Measurements from ENCODE around the gene ZNF302.
"Not testable (repeated sequence)": the region's sequence is repeated elsewhere in the genome, so short reads cannot be mapped to it uniquely, and the experiment has no call there.

ZNF302 gene

DNA sequence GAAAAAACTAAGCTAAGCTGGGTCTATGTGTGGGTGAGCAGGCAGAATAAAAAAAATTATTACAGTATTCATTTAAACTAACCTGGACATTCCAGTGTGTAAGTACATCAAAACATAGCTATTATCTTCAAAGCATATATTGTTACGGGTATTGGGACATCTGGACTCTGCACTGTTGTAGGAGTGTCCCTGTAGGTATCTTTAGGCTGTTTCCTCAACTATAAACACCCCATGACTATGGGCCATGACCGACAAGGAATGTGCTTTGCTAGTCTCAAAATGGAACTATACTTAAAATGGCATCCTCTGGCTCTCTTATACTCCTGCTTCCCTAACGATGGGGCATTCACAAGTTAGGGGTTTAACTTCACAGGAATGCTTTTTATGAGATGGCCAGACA lies 3.9 kb upstream of the ZNF302 start:
- H3K4me3 ChIP-seq (ENCODE audit: insufficient read length, low read depth) = no peak overlapping the region
- DNase-seq (ENCODE audit: low read depth, low spot score) = no peak
- no peaks in the 10 kb centered on the region for H3K27me3 ChIP-seq (ENCODE audit: insufficient read depth, insufficient read length)
- no peak overlapping the region for H3K9ac ChIP-seq (ENCODE audit: insufficient read length, low read depth)
- TF ChIP-seq YY1 (IDR thresholded peaks at IDR 0.05; ENCODE audit: insufficient read depth, insufficient read length) = no peak
- no peak for TF ChIP-seq SUZ12 (IDR thresholded peaks at IDR 0.05; ENCODE audit: extremely low read depth, insufficient read depth, insufficient read length)
- no peak for TF ChIP-seq ZNF274 (IDR thresholded peaks at IDR 0.05; ENCODE audit: low read depth, low read length)
- peaks cover under 1% of the 10 kb centered on the region for H3K36me3 ChIP-seq (ENCODE audit: insufficient read depth, insufficient read length, low read length)
- H3K4me1 ChIP-seq (ENCODE audit: insufficient read depth, insufficient read length) = no peaks in the 10 kb centered on the region
- H3K9me3 ChIP-seq (ENCODE audit: insufficient read depth, low read length) = no peaks in the 10 kb centered on the region

DNA sequence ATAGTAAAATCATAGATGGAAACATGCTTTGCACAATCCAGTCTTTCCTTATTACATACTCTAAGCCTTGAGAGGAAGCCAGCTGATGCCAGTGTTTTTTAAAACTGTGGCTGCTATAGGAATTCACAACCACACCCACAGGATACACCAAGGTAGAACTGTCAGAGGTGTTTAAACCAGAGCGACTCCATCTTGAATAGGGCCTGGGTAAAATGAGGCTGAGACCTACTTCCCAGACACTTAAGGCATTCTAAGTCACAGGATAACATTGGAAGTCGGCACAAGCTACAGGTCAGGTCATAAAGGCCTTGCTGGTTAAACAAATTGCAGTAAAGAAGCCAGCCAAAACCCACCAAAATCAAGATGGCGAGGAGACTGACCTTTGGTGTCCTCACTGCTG lies 2.2 kb upstream of the ZNF302 start:
- Histone ChIP-seq H3K36me3 (ENCODE audit: insufficient read depth, insufficient read length, low read length) (peaks cover 14% of the 10 kb centered on the region), H3K27me3 (ENCODE audit: insufficient read depth, insufficient read length) (no peaks in the 10 kb centered on the region), H3K9ac (ENCODE audit: insufficient read length, low read depth) (no peak overlapping the region), H3K4me1 (ENCODE audit: insufficient read depth, insufficient read length) (no peaks in the 10 kb centered on the region), H3K9me3 (ENCODE audit: insufficient read depth, low read length) (no peaks in the 10 kb centered on the region), H3K4me3 (ENCODE audit: insufficient read length, low read depth) (no peak overlapping the region)
- TF ChIP-seq SUZ12 (IDR thresholded peaks at IDR 0.05; ENCODE audit: extremely low read depth, insufficient read depth, insufficient read length) (no peak), ZNF274 (IDR thresholded peaks at IDR 0.05; ENCODE audit: low read depth, low read length) (no peak), YY1 (IDR thresholded peaks at IDR 0.05; ENCODE audit: insufficient read depth, insufficient read length) (no peak)
- DNase-seq (ENCODE audit: low read depth, low spot score) = no peak

DNA sequence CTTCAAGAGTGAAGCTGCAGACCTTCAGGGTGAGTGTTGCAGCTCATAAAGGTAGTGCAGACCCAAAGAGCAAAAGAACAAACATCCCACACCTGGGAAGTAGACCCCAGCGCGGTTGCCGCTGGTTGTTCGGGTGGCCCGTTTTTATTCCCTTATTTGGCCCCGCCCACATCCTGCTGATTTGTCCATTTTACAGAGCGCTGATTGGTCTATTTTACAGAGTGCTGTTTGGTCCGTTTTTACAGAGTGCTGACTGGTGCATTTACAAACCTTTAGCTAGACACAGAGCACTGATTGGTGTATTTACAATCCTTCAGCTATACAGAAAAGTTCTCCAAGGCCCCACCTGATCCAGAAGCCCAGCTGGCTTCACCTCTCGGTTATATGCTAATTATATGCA lies 1.6 kb upstream of the ZNF302 start:
- DNase-seq (ENCODE audit: low read depth, low spot score) = no peak
- TF ChIP-seq YY1 (IDR thresholded peaks at IDR 0.05; ENCODE audit: insufficient read depth, insufficient read length) (no peak), ZNF274 (IDR thresholded peaks at IDR 0.05; ENCODE audit: low read depth, low read length) (no peak), SUZ12 (IDR thresholded peaks at IDR 0.05; ENCODE audit: extremely low read depth, insufficient read depth, insufficient read length) (no peak)
- Histone ChIP-seq H3K9me3 (ENCODE audit: insufficient read depth, low read length) (no peaks in the 10 kb centered on the region), H3K9ac (ENCODE audit: insufficient read length, low read depth) (no peak overlapping the region), H3K4me1 (ENCODE audit: insufficient read depth, insufficient read length) (no peaks in the 10 kb centered on the region), H3K4me3 (ENCODE audit: insufficient read length, low read depth) (no peak overlapping the region), H3K36me3 (ENCODE audit: insufficient read depth, insufficient read length, low read length) (peaks cover 20% of the 10 kb centered on the region), H3K27me3 (ENCODE audit: insufficient read depth, insufficient read length) (no peaks in the 10 kb centered on the region)

DNA sequence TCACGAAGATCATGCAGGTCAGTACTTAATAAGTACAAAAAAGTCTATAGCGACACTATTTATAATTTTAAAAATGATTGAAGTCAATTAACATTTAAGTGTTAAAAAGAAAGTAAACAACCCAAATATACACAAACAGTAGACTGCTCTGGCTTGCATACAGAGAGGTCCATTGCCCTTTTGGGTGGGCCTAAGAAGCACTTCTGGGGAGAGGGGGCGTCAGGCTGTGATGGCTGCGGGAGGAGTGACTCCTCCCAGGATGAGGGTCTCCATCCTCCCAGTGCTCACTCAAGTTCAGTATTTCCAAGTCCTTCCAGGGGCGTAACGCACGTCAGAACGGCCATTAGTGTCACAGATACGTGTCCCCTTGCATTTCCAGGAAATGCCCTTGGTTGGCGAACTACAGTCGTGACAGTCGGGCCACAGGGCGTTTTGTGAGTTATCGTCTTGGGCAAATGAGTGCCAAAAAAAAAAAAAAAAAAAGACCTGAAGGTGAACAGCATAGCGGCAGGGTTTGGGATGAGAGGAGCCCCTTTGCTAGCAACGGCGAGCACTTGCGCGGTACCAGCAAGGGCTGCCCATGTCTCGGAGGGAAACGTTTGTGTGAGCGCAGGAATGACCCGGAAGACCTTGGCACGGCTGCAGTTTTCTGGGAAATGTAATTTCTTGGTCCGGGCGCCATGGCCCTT lies 637 bp upstream of the ZNF302 start, which contains the start of gene SCGB2B2:
TSS of gene SCGB2B2 (minus strand) at position 463 of the 689 bp plus-strand sequence. CDS start 82,596 bp downstream, outside the sequence.
- peak; percentile 35 for DNase-seq (ENCODE audit: low read depth, low spot score)
- TF ChIP-seq ZNF274 (IDR thresholded peaks at IDR 0.05; ENCODE audit: low read depth, low read length) = no peak
- no peak for TF ChIP-seq SUZ12 (IDR thresholded peaks at IDR 0.05; ENCODE audit: extremely low read depth, insufficient read depth, insufficient read length)
- TF ChIP-seq YY1 (IDR thresholded peaks at IDR 0.05; ENCODE audit: insufficient read depth, insufficient read length) = peak; percentile 60
- no peaks in the 10 kb centered on the region for H3K9me3 ChIP-seq (ENCODE audit: insufficient read depth, low read length)
- H3K9ac ChIP-seq (ENCODE audit: insufficient read length, low read depth) = peak within 1 kb of the TSS; percentile 83
- peaks cover 25% of the 10 kb centered on the region for H3K36me3 ChIP-seq (ENCODE audit: insufficient read depth, insufficient read length, low read length)
- H3K27me3 ChIP-seq (ENCODE audit: insufficient read depth, insufficient read length) = no peaks in the 10 kb centered on the region
- H3K4me3 ChIP-seq (ENCODE audit: insufficient read length, low read depth) = peak within 1 kb of the TSS; percentile 74
- H3K4me1 ChIP-seq (ENCODE audit: insufficient read depth, insufficient read length) = no peaks in the 10 kb centered on the region

DNA sequence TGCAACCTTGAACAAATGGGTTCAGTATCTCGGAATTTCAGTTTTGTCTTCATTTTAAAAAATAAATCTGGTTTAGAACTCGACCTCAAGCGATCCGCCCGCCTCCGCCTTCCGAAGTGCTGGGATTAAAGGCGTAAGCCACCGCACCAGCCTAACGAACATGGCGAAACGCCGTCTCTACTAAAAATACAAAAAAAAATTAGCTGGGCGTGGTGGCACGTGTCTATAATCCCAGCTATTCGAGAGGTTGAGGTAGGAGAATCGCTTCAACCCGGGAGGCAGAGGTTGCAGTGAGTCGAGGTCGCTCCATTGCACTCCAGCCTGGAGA lies 571 bp downstream of the ZNF302 start:
- H3K9ac ChIP-seq (ENCODE audit: insufficient read length, low read depth) = peak overlapping the region; percentile 83
- no peaks in the 10 kb centered on the region for H3K4me1 ChIP-seq (ENCODE audit: insufficient read depth, insufficient read length)
- H3K27me3 ChIP-seq (ENCODE audit: insufficient read depth, insufficient read length) = no peaks in the 10 kb centered on the region
- H3K4me3 ChIP-seq (ENCODE audit: insufficient read length, low read depth) = peak overlapping the region; percentile 74
- H3K36me3 ChIP-seq (ENCODE audit: insufficient read depth, insufficient read length, low read length) = peaks cover 32% of the 10 kb centered on the region
- DNase-seq (ENCODE audit: low read depth, low spot score) = no peak
- peaks cover 6% of the 10 kb centered on the region for H3K9me3 ChIP-seq (ENCODE audit: insufficient read depth, low read length)
- TF ChIP-seq YY1 (IDR thresholded peaks at IDR 0.05; ENCODE audit: insufficient read depth, insufficient read length) (no peak), SUZ12 (IDR thresholded peaks at IDR 0.05; ENCODE audit: extremely low read depth, insufficient read depth, insufficient read length) (no peak)

DNA sequence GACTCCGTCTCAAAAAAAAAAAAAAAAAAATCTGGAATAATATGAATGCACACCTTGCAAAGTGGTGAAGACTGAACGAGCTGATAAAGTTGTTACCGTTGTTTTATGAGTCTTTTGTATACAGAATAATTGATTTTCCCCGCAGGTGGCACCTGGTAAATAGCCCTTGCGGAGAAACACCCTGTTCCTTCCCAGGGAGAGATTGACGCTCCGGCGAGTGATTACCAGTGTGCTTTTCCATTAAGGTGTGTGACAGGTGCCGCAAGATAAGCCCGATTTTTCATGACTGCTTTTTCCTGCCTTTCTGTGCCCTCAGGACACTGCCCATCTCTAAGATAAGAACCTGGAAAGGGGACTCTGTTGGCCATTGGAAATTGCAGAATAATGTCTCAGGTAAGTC lies 943 bp downstream of the ZNF302 start:
- H3K4me3 ChIP-seq (ENCODE audit: insufficient read length, low read depth) = peak overlapping the region; percentile 74
- H3K36me3 ChIP-seq (ENCODE audit: insufficient read depth, insufficient read length, low read length) = peaks cover 34% of the 10 kb centered on the region
- TF ChIP-seq SUZ12 (IDR thresholded peaks at IDR 0.05; ENCODE audit: extremely low read depth, insufficient read depth, insufficient read length) = no peak
- TF ChIP-seq YY1 (IDR thresholded peaks at IDR 0.05; ENCODE audit: insufficient read depth, insufficient read length) = no peak
- TF ChIP-seq ZNF274 (IDR thresholded peaks at IDR 0.05; ENCODE audit: low read depth, low read length) = no peak
- H3K9me3 ChIP-seq (ENCODE audit: insufficient read depth, low read length) = peaks cover 9% of the 10 kb centered on the region
- no peaks in the 10 kb centered on the region for H3K4me1 ChIP-seq (ENCODE audit: insufficient read depth, insufficient read length)
- no peak for DNase-seq (ENCODE audit: low read depth, low spot score)
- H3K27me3 ChIP-seq (ENCODE audit: insufficient read depth, insufficient read length) = no peaks in the 10 kb centered on the region
- peak overlapping the region; percentile 83 for H3K9ac ChIP-seq (ENCODE audit: insufficient read length, low read depth)

DNA sequence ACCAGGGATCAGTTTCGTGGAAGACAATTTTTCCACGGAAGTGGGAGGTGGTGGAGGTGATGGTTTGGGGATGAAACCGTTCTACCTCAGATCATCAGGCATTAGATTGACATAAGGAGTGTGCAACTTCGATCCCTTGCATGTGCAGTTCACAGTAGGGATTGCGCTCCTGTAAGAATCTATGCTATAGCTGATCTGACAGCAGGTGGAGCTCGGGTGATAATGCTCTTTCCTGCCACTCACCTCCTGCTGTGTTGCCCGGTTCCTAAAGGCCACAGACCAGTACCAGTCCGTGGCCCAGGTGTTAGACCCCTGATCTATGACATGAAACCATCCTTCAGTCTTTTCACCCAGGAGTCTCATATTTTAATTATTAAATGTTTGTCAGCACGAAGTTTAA lies 4.0 kb downstream of the ZNF302 start:
- H3K9me3 ChIP-seq (ENCODE audit: insufficient read depth, low read length) = peaks cover 35% of the 10 kb centered on the region

DNA sequence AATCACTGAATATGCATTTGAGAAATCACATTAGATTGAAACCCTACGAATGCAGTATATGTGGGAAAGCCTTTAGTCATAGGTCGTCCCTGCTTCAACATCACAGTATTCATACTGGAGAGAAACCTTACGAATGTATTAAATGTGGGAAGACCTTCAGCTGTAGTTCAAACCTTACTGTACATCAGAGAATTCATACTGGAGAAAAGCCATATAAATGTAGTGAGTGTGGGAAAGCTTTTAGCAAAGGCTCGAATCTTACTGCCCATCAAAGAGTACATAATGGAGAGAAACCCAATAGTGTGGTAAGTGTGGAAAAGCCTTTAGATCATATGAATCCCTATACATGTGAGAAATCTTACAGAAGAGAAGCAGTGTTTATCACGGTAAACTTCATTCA lies 7.8 kb downstream of the ZNF302 start:
- H3K4me1 ChIP-seq (ENCODE audit: insufficient read depth, insufficient read length); DNase-seq (ENCODE audit: low read depth, low spot score); H3K4me3 ChIP-seq (ENCODE audit: insufficient read length, low read depth); H3K27me3 ChIP-seq (ENCODE audit: insufficient read depth, insufficient read length); H3K9ac ChIP-seq (ENCODE audit: insufficient read length, low read depth): not testable (repeated sequence)
- H3K36me3 ChIP-seq (ENCODE audit: insufficient read depth, insufficient read length, low read length) = peaks cover 37% of the 10 kb centered on the region
- peaks cover 35% of the 10 kb centered on the region for H3K9me3 ChIP-seq (ENCODE audit: insufficient read depth, low read length)

More for the DNA sequence above, 4.0 kb downstream of the ZNF302 start:
- no peak for DNase-seq (ENCODE audit: low read depth, low spot score)
- no peaks in the 10 kb centered on the region for H3K27me3 ChIP-seq (ENCODE audit: insufficient read depth, insufficient read length)
- H3K9ac ChIP-seq (ENCODE audit: insufficient read length, low read depth) = no peak overlapping the region
- no peak for TF ChIP-seq ZNF274 (IDR thresholded peaks at IDR 0.05; ENCODE audit: low read depth, low read length)
- TF ChIP-seq SUZ12 (IDR thresholded peaks at IDR 0.05; ENCODE audit: extremely low read depth, insufficient read depth, insufficient read length) = no peak
- TF ChIP-seq YY1 (IDR thresholded peaks at IDR 0.05; ENCODE audit: insufficient read depth, insufficient read length) = no peak
- no peaks in the 10 kb centered on the region for H3K4me1 ChIP-seq (ENCODE audit: insufficient read depth, insufficient read length)
- H3K4me3 ChIP-seq (ENCODE audit: insufficient read length, low read depth) = no peak overlapping the region
- H3K36me3 ChIP-seq (ENCODE audit: insufficient read depth, insufficient read length, low read length) = peaks cover 51% of the 10 kb centered on the region

Measured in NT2/D1 (cell line).